RWPE1 (cell line): ENCODE data around the gene CACNG6.

Experiments
- CTCF ChIA-PET: fragments of 350-600 bp; sonication (Branson Sonifier 250); formaldehyde crosslinking; extraction: SDS; loops from one replicate; lab custom pipeline; 2021; lab: Yijun Ruan, JAX
- POLR2A ChIA-PET: fragments of 400-600 bp; formaldehyde crosslinking; extraction: SDS; loops from one replicate; lab custom pipeline; 2020; ENCODE audit warnings: antibody characterized with exemption; ENCODE audit not compliant: low non-redundant PET; lab: Yijun Ruan, JAX
- DNase-seq: peaks from one replicate; pipeline ENCODE4 v3.0.0; 2012; ENCODE audit warnings: low spot score
- H3K27ac ChIP-seq: fragments of 450-650 bp; 2 replicates; pipeline ENCODE4 v1.5.1; 2017
- CTCF ChIP-seq: fragments of 450-650 bp; conservative IDR thresholded peaks from 2 replicates; pipeline ENCODE4 v1.5.1; 2017; ENCODE audit warnings: low read depth, mild to moderate bottlenecking

Gene CACNG6

GRCh38 chr19:53991224-53992113 lies at the start of gene CACNG6:
Gene CACNG6, plus strand, starts transcription at chr19:53991637. Its CDS starts 1,241 bp downstream, at chr19:53992878.
- no peak for TF ChIP-seq CTCF
- H3K27ac ChIP-seq, result no peak within 1 kb of the TSS
- POLR2A ChIA-PET, result no interaction called here
- no peak for DNase-seq
- CTCF ChIA-PET, result interaction anchor here (0.7 kb wide), 1 partner anchor 189 kb away, joined by 4 read pairs; no protein-coding TSS in a partner anchor

DNA sequence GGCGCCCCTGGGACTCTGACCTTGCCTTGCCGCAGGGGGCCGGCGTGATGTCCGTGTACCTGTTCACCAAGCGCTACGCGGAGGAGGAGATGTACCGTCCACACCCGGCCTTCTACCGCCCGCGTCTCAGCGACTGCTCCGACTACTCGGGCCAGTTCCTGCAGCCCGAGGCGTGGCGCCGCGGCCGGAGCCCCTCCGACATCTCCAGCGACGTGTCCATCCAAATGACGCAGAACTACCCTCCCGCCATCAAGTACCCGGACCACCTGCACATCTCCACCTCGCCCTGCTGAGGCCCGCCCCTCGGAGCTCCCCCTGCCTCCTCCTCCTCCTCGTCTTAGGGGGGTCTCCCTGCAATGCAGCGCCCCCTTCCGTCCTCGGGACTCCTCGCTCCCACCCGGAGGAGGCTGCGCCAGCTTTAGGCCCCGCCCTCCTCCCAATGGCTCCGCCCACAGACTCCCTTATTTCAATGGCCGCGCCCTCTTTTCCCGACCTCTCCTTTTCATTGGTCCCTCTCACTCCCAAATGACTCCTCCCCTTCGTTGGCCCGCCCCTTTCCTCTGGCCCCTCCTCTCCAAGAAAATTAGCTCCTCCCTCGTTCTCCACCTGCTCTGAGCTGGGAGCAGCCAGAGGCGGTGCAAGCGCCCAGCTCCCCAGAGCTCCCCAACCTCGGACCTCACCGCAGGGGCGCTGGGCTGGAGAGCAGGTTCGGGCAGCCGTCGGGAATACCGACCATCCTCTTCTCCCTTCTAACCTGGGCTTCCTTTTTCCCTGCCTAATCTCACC lies 49.2 kb upstream of the CACNG6 start:
- ChIA-PET CTCF (interaction anchor here (0.6 to 0.7 kb wide), 2 partner anchors 25 to 115 kb away, joined by 3 to 4 read pairs; no protein-coding TSS in a partner anchor), POLR2A (no interaction called here)
- no peak overlapping the region for H3K27ac ChIP-seq
- TF ChIP-seq CTCF, result no peak
- peak; percentile 49 for DNase-seq

GRCh38 chr19:53944416-53944815 lies 47.0 kb upstream of the CACNG6 start:
- TF ChIP-seq CTCF, result no peak
- POLR2A ChIA-PET, result no interaction called here
- CTCF ChIA-PET, result interaction anchor here (0.6 kb wide), 1 partner anchor 168 kb away, joined by 5 read pairs; no protein-coding TSS in a partner anchor
- no peak for DNase-seq
- no peak overlapping the region for H3K27ac ChIP-seq

DNA sequence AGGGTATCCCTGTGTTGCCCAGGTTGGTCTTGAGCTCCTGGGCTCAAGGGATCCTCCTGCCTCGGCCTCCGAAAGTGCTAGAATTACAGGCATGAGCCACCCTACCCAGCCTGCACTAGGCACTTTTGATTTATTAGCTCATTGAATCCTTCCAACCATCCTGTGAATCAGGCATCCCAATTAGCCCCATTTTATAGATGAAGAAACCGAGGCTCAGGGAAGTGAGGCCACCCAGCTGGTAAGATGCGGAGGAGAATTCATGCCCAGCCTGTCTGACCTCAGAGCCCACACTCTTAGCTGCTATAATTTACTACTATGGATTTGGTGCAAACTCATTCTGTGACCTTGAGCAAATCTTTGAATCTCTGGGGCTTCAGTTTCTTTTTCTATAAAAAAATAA lies 46.5 kb upstream of the CACNG6 start:
- no peak for DNase-seq
- no peak for TF ChIP-seq CTCF
- POLR2A ChIA-PET, result no interaction called here
- CTCF ChIA-PET, result interaction anchor here (0.6 kb wide), 1 partner anchor 168 kb away, joined by 5 read pairs; no protein-coding TSS in a partner anchor
- no peak overlapping the region for H3K27ac ChIP-seq

- DNase-seq, result no peak
- H3K27ac ChIP-seq, result no peak overlapping the region
- CTCF ChIA-PET, result no interaction called here
- no peak for TF ChIP-seq CTCF
- POLR2A ChIA-PET, result no interaction called here
Observed at GRCh38 chr19:53945441-53945840, 46.0 kb upstream of the CACNG6 start.

DNA sequence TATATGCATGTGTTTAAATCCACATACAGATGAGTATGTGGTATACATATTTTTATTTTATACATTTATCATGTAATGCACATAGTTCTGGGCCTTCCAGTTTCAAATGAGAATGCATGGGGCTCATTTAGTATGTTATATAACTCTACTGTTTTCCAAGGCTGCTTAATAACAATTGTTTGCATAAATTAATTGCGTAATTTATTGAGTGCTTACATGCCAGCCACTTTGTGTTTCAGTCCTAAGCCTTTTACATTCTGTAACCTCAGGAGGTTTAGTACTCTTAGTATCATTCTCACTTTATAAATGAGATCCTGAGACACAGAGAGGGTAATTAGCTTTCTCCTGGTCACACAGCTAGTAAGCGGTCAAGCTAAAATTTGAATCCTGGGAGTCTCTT lies 45.4 kb upstream of the CACNG6 start:
- CTCF ChIA-PET, result no interaction called here
- POLR2A ChIA-PET, result no interaction called here
- no peak overlapping the region for H3K27ac ChIP-seq

More for the DNA sequence above, 45.4 kb upstream of the CACNG6 start:
- DNase-seq, result no peak
- no peak for TF ChIP-seq CTCF
